ENCODE data around the gene SRP9.

The SRP9 gene

GRCh38 chr1:225820522-225821120, 43.0 kb downstream of the SRP9 start:
- Histone ChIP-seq H3K9me3 (ENCODE audit: insufficient read depth, low read length) (no peaks in the 10 kb centered on the region), H4K20me1 (ENCODE audit: low read depth, low read length) (no peaks in the 10 kb centered on the region), H3K27me3 (ENCODE audit: low read length) (no peaks in the 10 kb centered on the region), H3K79me2 (ENCODE audit: insufficient read depth, low read length) (no peaks in the 10 kb centered on the region), H3K36me3 (ENCODE audit: low read length) (no peaks in the 10 kb centered on the region), H3K4me2 (ENCODE audit: low read depth, low read length, poor library complexity, severe bottlenecking) (no peak overlapping the region), H3F3A (ENCODE audit: insufficient read depth) (no peaks in the 10 kb centered on the region), H3K9me2 (replicated peaks; ENCODE audit: insufficient read depth, low read length) (no peaks in the 10 kb centered on the region), H3K4me3 (ENCODE audit: insufficient read depth, low read length, poor library complexity, severe bottlenecking) (no peak overlapping the region), H2AFZ (ENCODE audit: low read depth, low read length, severe bottlenecking) (no peak overlapping the region), H3K27ac (ENCODE audit: low read depth, low read length) (no peak overlapping the region), H3K9ac (ENCODE audit: low read length) (no peak overlapping the region)
- TF ChIP-seq CTCF (IDR thresholded peaks at IDR 0.05; ENCODE audit: insufficient read depth, low read length, poor library complexity, severe bottlenecking) (no peak), EZH2phosphoT487 (conservative IDR thresholded peaks at IDR 0.05; ENCODE audit: low read length) (no peak)

- H3K4me2 ChIP-seq (ENCODE audit: low read depth, low read length, poor library complexity, severe bottlenecking), result no peak overlapping the region
- no peaks in the 10 kb centered on the region for H3K27me3 ChIP-seq (ENCODE audit: low read length)
- H3K9me3 ChIP-seq (ENCODE audit: insufficient read depth, low read length), result no peaks in the 10 kb centered on the region
- H3K9ac ChIP-seq (ENCODE audit: low read length), result no peak overlapping the region
- H2AFZ ChIP-seq (ENCODE audit: low read depth, low read length, severe bottlenecking), result no peak overlapping the region
- H4K20me1 ChIP-seq (ENCODE audit: low read depth, low read length), result no peaks in the 10 kb centered on the region
- TF ChIP-seq CTCF (IDR thresholded peaks at IDR 0.05; ENCODE audit: insufficient read depth, low read length, poor library complexity, severe bottlenecking), result no peak
- no peak for TF ChIP-seq EZH2phosphoT487 (conservative IDR thresholded peaks at IDR 0.05; ENCODE audit: low read length)
- no peaks in the 10 kb centered on the region for H3F3A ChIP-seq (ENCODE audit: insufficient read depth)
- no peaks in the 10 kb centered on the region for H3K36me3 ChIP-seq (ENCODE audit: low read length)
- no peaks in the 10 kb centered on the region for H3K79me2 ChIP-seq (ENCODE audit: insufficient read depth, low read length)
- no peak overlapping the region for H3K27ac ChIP-seq (ENCODE audit: low read depth, low read length)
- H3K4me3 ChIP-seq (ENCODE audit: insufficient read depth, low read length, poor library complexity, severe bottlenecking), result no peak overlapping the region
- no peaks in the 10 kb centered on the region for H3K9me2 ChIP-seq (replicated peaks; ENCODE audit: insufficient read depth, low read length)
Measured at GRCh38 chr1:225822655-225823403, 45.2 kb downstream of the SRP9 start.

GRCh38 chr1:225823811-225824261, 46.2 kb downstream of the SRP9 start:
- Histone ChIP-seq H3K27me3 (ENCODE audit: low read length) (no peaks in the 10 kb centered on the region), H3K79me2 (ENCODE audit: insufficient read depth, low read length) (no peaks in the 10 kb centered on the region), H3K27ac (ENCODE audit: low read depth, low read length) (no peak overlapping the region), H3F3A (ENCODE audit: insufficient read depth) (no peaks in the 10 kb centered on the region), H3K4me2 (ENCODE audit: low read depth, low read length, poor library complexity, severe bottlenecking) (no peak overlapping the region), H3K9me3 (ENCODE audit: insufficient read depth, low read length) (no peaks in the 10 kb centered on the region), H3K36me3 (ENCODE audit: low read length) (no peaks in the 10 kb centered on the region), H4K20me1 (ENCODE audit: low read depth, low read length) (no peaks in the 10 kb centered on the region), H3K9me2 (replicated peaks; ENCODE audit: insufficient read depth, low read length) (no peaks in the 10 kb centered on the region), H2AFZ (ENCODE audit: low read depth, low read length, severe bottlenecking) (no peak overlapping the region), H3K9ac (ENCODE audit: low read length) (no peak overlapping the region), H3K4me3 (ENCODE audit: insufficient read depth, low read length, poor library complexity, severe bottlenecking) (no peak overlapping the region)
- TF ChIP-seq CTCF (IDR thresholded peaks at IDR 0.05; ENCODE audit: insufficient read depth, low read length, poor library complexity, severe bottlenecking), result no peak
